Measurements from ENCODE around the gene RBBP8NL.

DNA sequence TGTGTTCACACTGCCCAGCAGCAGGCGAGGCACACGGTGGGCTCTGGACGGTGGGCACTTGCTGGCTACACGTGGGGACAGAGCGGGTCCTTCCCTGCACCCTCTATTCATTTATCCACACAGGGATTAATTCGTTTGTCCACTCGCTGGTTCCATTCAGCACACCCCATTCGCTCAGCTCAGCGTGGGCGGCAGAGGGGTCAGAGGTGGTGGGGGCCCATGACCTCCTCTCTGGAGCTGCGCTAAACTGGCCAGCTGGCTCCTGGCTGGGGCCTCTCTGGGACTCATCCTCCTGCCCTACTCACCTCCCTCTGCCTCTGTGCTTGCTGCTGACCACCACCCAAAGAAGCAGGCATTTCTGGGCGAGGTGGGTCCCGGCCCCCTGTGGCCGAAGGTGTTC is 21.4 kb upstream of the RBBP8NL start:
- TF ChIP-seq, protein P1, sequence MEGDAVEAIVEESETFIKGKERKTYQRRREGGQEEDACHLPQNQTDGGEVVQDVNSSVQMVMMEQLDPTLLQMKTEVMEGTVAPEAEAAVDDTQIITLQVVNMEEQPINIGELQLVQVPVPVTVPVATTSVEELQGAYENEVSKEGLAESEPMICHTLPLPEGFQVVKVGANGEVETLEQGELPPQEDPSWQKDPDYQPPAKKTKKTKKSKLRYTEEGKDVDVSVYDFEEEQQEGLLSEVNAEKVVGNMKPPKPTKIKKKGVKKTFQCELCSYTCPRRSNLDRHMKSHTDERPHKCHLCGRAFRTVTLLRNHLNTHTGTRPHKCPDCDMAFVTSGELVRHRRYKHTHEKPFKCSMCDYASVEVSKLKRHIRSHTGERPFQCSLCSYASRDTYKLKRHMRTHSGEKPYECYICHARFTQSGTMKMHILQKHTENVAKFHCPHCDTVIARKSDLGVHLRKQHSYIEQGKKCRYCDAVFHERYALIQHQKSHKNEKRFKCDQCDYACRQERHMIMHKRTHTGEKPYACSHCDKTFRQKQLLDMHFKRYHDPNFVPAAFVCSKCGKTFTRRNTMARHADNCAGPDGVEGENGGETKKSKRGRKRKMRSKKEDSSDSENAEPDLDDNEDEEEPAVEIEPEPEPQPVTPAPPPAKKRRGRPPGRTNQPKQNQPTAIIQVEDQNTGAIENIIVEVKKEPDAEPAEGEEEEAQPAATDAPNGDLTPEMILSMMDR (IDR thresholded peaks at IDR 0.05): no peak
- no peak for TF ChIP-seq POLR2A (IDR thresholded peaks at IDR 0.05)
